HFFc6 (cell line): ENCODE measurements around the gene RNF150. TPM values are rescaled to one million over a fixed set of nuclear protein-coding genes. Genes with fewer than 3 reads are reported as not detected.

Source experiments
- DNase-seq: peaks from one replicate; pipeline ENCODE4 v3.0.0-alpha.2; 2018
- H3K27ac Mint-ChIP-seq: 2 replicates; pipeline ENCODE4 v1.8.0; 2020; ENCODE audit warnings: mild to moderate bottlenecking, mixed read lengths
- H3K27me3 Mint-ChIP-seq: 2 replicates; pipeline ENCODE4 v1.8.0; 2021; ENCODE audit warnings: mild to moderate bottlenecking, moderate library complexity, mixed read lengths; ENCODE audit not compliant: insufficient read depth
- H3K36me3 Mint-ChIP-seq: 2 replicates; pipeline ENCODE4 v1.8.0; 2021; ENCODE audit warnings: low read depth, mixed read lengths
- H3K4me1 Mint-ChIP-seq: 2 replicates; pipeline ENCODE4 v1.8.0; 2020; ENCODE audit warnings: low read depth, mixed read lengths
- H3K4me3 Mint-ChIP-seq: 2 replicates; pipeline ENCODE4 v1.8.0; 2020; ENCODE audit warnings: mild to moderate bottlenecking, moderate library complexity, mixed read lengths
- H3K9me3 Mint-ChIP-seq: 2 replicates; pipeline ENCODE4 v1.8.0; 2020; ENCODE audit warnings: mild to moderate bottlenecking, mixed read lengths
- total RNA-seq, 6 experiments: library from RNA; stranded (reverse); fragmentation: NEBNext Ultra II Directional; extraction: Animal tissue kit (Norgen Biotek cat#: 25700); gene quantifications; 2 replicates in 1 of 6; 3 replicates in 5 of 6; pipeline ENCODE4 v1.2.3, GENCODE V29; 2021
- TF ChIP-seq, protein P1 (sequence below): fragments of 200-600 bp; sonication (generic); IDR thresholded peaks from 2 replicates; pipeline ENCODE4 v1.5.0; 2021; ENCODE audit warnings: antibody characterized with exemption, mild to moderate bottlenecking

RNF150 gene
- total RNA-seq, 6 experiments from 2014 or later, result 15.1 to 24.2 (median 20.7) TPM

GRCh38 chr4:141027421-141027820 is 105.8 kb downstream of the RNF150 start:
- Mint-ChIP-seq H3K36me3 (peaks cover 7% of the 10 kb centered on the region; the same call in 1 of the 2 replicates), H3K9me3 (no peaks in the 10 kb centered on the region), H3K4me3 (no peak overlapping the region), H3K27ac (peak overlapping the region; percentile 76), H3K4me1 (peaks cover 31% of the 10 kb centered on the region), H3K27me3 (no peaks in the 10 kb centered on the region)
- TF ChIP-seq, protein P1, sequence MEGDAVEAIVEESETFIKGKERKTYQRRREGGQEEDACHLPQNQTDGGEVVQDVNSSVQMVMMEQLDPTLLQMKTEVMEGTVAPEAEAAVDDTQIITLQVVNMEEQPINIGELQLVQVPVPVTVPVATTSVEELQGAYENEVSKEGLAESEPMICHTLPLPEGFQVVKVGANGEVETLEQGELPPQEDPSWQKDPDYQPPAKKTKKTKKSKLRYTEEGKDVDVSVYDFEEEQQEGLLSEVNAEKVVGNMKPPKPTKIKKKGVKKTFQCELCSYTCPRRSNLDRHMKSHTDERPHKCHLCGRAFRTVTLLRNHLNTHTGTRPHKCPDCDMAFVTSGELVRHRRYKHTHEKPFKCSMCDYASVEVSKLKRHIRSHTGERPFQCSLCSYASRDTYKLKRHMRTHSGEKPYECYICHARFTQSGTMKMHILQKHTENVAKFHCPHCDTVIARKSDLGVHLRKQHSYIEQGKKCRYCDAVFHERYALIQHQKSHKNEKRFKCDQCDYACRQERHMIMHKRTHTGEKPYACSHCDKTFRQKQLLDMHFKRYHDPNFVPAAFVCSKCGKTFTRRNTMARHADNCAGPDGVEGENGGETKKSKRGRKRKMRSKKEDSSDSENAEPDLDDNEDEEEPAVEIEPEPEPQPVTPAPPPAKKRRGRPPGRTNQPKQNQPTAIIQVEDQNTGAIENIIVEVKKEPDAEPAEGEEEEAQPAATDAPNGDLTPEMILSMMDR, result no peak
- DNase-seq, result peak; percentile 37

DNA sequence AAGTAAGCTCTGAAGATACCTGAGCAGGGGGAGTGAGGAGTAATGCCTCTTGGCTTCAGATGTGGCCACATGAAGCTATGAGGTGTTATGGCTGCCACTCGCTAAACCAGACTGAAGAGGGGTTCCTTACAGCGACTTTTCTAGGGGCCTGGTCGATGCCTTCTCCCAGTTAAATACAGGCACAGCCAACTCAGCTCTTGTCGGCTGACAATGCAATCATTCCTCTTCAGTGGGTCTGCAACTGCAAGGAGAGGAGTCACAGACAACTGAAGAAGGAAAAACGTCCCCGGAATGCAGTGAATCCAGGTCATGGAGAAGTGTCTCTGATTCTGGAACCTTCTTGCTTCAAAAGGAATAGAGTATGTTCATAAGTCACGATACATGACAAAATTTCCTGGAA is 106.4 kb downstream of the RNF150 start:
- Mint-ChIP-seq H3K4me3 (no peak overlapping the region), H3K27ac (no peak overlapping the region), H3K36me3 (peaks cover 7% of the 10 kb centered on the region; the same call in 1 of the 2 replicates), H3K27me3 (no peaks in the 10 kb centered on the region), H3K9me3 (no peaks in the 10 kb centered on the region), H3K4me1 (peaks cover 36% of the 10 kb centered on the region)
- no peak for DNase-seq
- TF ChIP-seq, protein P1, result no peak

DNA sequence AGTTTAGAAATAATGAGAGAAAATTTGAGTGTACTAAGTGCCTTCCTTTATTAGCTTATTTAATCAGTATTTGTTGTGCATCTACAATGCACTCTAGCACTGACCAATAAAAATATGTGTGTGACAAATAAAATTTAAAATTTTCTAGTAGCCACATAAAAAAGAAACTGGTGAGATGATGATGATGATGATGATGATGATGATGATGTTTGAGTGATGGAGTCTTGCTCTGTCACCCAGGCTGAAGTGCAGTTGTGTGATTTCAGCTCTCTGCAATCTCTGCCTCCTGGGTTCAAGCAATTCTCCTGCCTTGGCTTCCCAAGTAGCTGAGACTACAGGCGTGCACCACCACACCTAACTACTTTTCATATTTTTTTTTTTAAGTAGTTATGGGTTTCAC is 110.2 kb downstream of the RNF150 start:
- Mint-ChIP-seq H3K27ac (no peak overlapping the region), H3K36me3 (peaks cover 7% of the 10 kb centered on the region; the same call in 1 of the 2 replicates), H3K4me3 (no peak overlapping the region), H3K9me3 (no peaks in the 10 kb centered on the region), H3K27me3 (no peaks in the 10 kb centered on the region), H3K4me1 (peaks cover 45% of the 10 kb centered on the region)
- TF ChIP-seq, protein P1, result no peak
- DNase-seq, result no peak

DNA sequence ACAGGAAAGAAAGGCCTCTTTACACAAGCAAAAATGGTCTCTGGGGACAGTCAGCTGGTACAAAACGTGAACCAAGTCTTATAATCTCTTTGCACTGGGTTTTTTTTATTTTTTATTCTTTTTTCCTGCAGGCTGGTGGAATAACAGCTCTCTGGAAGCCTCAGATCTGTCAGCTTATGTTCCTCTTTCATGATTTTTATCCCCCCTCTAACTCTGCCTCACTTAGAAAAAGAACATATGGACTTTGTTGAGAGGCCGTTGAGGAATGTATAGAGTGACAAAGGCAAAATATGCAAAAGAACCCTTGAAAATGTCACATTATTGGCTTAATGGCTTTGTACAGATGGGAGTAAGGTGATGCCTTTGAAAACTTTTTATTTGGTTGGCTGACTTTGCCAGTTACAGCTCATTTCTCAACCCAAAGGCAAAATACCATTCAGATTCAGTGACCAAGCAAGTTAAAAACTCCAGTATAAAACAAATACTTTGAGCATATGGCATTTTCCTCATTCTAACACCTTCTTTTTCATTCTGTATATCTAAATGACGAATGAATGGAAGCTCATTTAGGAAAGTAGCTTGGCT is 111.1 kb downstream of the RNF150 start:
- H3K4me3 Mint-ChIP-seq, result no peak overlapping the region
- no peak overlapping the region for H3K27ac Mint-ChIP-seq
- peak; percentile 7 for DNase-seq
- H3K4me1 Mint-ChIP-seq, result peaks cover 36% of the 10 kb centered on the region
- H3K9me3 Mint-ChIP-seq, result no peaks in the 10 kb centered on the region
- H3K36me3 Mint-ChIP-seq, result peaks cover 7% of the 10 kb centered on the region; the same call in 1 of the 2 replicates
- TF ChIP-seq, protein P1, result no peak
- no peaks in the 10 kb centered on the region for H3K27me3 Mint-ChIP-seq

DNA sequence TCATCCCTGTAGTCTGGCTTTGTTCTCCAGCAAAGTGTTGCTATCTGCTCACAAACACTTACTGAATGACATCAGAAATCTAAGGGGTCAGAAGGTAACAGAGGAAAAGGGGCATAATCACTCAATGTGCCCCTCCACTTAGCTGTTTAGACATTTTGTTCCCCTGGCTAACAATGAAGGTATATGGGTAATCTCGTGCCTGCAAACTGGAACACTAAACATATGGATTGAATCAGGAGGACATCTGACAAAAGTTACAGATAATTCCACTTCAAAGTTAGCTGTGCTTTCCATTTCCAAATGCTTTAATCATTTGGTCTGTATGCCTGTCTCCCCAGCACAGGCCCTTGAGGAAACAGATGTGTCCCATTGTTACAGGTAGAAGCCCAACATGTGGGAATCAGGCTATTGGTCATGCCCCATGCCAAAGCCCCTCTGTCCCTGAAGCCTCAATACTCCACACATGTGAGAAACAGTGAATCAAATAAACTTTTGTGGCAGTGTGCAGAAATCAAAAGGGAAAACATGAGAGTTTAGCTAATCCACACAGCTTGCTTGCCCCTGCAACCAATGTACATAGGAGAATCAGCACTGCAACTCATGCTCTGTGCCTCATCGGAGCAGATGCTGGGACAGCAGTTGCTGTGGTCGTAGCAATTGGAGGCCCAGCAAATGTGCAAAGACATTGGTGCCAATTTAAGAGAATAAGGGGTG is 111.7 kb downstream of the RNF150 start:
- Mint-ChIP-seq H3K4me3 (peak overlapping the region; percentile 50; the same call in 1 of the 2 replicates), H3K4me1 (peaks cover 30% of the 10 kb centered on the region), H3K27ac (peak overlapping the region; percentile 66; the same call in 1 of the 2 replicates), H3K9me3 (no peaks in the 10 kb centered on the region), H3K36me3 (peaks cover 7% of the 10 kb centered on the region; the same call in 1 of the 2 replicates), H3K27me3 (no peaks in the 10 kb centered on the region)
- no peak for DNase-seq
- TF ChIP-seq, protein P1, result no peak
